ENCODE data around the gene RALY.

DNA sequence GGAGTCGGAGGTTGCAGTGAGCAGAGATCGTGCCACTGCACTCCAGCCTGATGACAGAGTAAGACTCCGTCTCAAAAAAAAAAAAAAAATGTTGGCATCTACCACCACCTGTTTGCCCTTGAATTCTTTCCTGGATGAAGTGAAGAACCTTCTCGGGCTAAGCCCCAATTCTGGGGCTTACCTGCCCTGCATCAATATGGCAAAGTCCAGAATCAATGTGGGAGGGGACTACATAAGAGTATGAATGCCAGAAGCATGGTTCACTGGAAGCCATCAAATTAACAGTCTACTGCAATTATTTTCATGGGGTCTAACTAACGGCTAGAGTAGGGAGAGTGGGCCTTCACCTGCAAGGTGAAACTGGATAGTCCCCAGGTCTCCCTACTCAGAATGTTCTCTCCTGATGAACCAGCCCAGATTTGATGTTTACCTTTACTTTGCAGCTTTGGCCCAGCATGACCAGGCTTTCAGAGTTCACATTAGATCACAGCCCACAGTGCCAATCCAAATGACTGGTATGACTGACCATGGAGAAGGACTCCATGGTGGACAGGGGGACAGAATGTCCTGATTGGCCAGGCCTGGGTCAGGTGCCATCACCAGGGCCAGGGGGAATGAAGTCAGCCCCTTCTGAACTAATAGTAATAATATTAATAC lies 7.0 kb upstream of the RALY start:
- TF ChIP-seq POLR2A (IDR thresholded peaks at IDR 0.05; ENCODE audit: low read depth, low read length) = no peak
- TF ChIP-seq, protein P1, sequence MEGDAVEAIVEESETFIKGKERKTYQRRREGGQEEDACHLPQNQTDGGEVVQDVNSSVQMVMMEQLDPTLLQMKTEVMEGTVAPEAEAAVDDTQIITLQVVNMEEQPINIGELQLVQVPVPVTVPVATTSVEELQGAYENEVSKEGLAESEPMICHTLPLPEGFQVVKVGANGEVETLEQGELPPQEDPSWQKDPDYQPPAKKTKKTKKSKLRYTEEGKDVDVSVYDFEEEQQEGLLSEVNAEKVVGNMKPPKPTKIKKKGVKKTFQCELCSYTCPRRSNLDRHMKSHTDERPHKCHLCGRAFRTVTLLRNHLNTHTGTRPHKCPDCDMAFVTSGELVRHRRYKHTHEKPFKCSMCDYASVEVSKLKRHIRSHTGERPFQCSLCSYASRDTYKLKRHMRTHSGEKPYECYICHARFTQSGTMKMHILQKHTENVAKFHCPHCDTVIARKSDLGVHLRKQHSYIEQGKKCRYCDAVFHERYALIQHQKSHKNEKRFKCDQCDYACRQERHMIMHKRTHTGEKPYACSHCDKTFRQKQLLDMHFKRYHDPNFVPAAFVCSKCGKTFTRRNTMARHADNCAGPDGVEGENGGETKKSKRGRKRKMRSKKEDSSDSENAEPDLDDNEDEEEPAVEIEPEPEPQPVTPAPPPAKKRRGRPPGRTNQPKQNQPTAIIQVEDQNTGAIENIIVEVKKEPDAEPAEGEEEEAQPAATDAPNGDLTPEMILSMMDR (conservative IDR thresholded peaks at IDR 0.05; ENCODE audit: low read depth, low read length) = no peak

Measured in IMR-90 (cell line).